Natural killer cell treated with Interleukin-12 subunit alpha and Interleukin-12 subunit beta and Interleukin-15 and Interleukin-18, amount 100 ng/mL, for 72 hours (primary cell): ENCODE data around the gene ATP11C. TPM values are rescaled to one million over a fixed set of nuclear protein-coding genes. Genes with fewer than 3 reads are reported as not detected.

Source experiments
- ATAC-seq, 2 donors: fragments of 150-1000 bp; cut with Tn5 transposase in 1 of 2; sonication (Bioruptor Pico), chemical (Tn5 transposase) in 1 of 2; 2 replicates each; pipeline ENCODE4 v1.10.0; 2021
- DNase-seq: peaks from one replicate; pipeline ENCODE4 v3.0.0; 2022; ENCODE audit warnings: low spot score
- H3K27ac Mint-ChIP-seq, 2 donors: 1 replicate in 1 of 2; 2 replicates in 1 of 2; pipeline ENCODE4 v1.8.0; 2022; ENCODE audit warnings: mixed read lengths in 2 of 2, mild to moderate bottlenecking in 1 of 2, moderate library complexity in 1 of 2
- H3K27me3 Mint-ChIP-seq, 2 donors: 1 replicate in 1 of 2; 2 replicates in 1 of 2; pipeline ENCODE4 v1.8.0; 2022; ENCODE audit warnings: mixed read lengths in 2 of 2
- H3K36me3 Mint-ChIP-seq: one replicate; pipeline ENCODE4 v1.8.0; 2022; ENCODE audit warnings: mixed read lengths
- H3K4me1 Mint-ChIP-seq, 2 donors: 1 replicate in 1 of 2; 2 replicates in 1 of 2; pipeline ENCODE4 v1.8.0; 2022; ENCODE audit warnings: low read depth in 2 of 2, mixed read lengths in 2 of 2, mild to moderate bottlenecking in 1 of 2
- H3K4me3 Mint-ChIP-seq: one replicate; pipeline ENCODE4 v1.8.0; 2022; ENCODE audit warnings: mixed read lengths
- H3K9me3 Mint-ChIP-seq: 2 replicates; pipeline ENCODE4 v1.8.0; 2022; ENCODE audit warnings: mixed read lengths
- total RNA-seq, 2 donors: library from RNA; stranded (reverse); gene quantifications; one replicate each; pipeline ENCODE4 v1.2.3, GENCODE V29; 2022

The ATP11C gene
- total RNA-seq, 2 donors from 2014 or later, result 17.8 to 20.4 TPM

DNA sequence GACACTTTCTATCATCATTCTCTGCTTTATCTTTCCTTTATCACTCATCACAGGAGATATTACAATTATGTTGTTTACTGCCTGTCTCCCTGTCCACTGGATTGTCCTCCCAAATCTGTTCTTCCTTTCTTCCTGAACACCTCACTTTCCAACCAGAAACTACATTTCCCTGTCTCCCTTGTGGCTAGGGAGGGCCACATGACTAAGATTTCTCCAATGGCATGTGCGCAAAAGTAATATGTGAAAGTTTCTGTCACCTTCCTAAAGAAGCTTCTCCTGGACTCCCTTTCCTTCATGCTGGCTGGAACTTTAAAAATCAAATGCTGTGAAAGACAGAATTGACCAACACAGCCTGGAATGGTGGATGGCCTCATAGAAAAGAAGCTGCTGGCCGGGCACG lies 25.8 kb downstream of the ATP11C start:
- no peak for DNase-seq
- ATAC-seq, result no peak
- no peak overlapping the region for H3K27ac Mint-ChIP-seq
- no peak overlapping the region for H3K4me3 Mint-ChIP-seq
- no peaks in the 10 kb centered on the region for H3K27me3 Mint-ChIP-seq
- no peaks in the 10 kb centered on the region for H3K36me3 Mint-ChIP-seq
- peaks cover 9 to 20% of the 10 kb centered on the region in 2 donors for H3K4me1 Mint-ChIP-seq
- H3K9me3 Mint-ChIP-seq, result no peaks in the 10 kb centered on the region

- no peaks in the 10 kb centered on the region for H3K9me3 Mint-ChIP-seq
- peaks cover 9 to 20% of the 10 kb centered on the region in 2 donors for H3K4me1 Mint-ChIP-seq
- no peaks in the 10 kb centered on the region for H3K27me3 Mint-ChIP-seq
- H3K27ac Mint-ChIP-seq, result no peak overlapping the region
- no peaks in the 10 kb centered on the region for H3K36me3 Mint-ChIP-seq
- ATAC-seq (no peak), DNase-seq (no peak)
- H3K4me3 Mint-ChIP-seq, result no peak overlapping the region
Observed at GRCh38 chrX:139905743-139906142, 27.1 kb downstream of the ATP11C start.

GRCh38 chrX:139905051-139905450 lies 27.8 kb downstream of the ATP11C start:
- peaks cover 9 to 20% of the 10 kb centered on the region in 2 donors for H3K4me1 Mint-ChIP-seq
- no peaks in the 10 kb centered on the region for H3K9me3 Mint-ChIP-seq
- no peaks in the 10 kb centered on the region for H3K27me3 Mint-ChIP-seq
- H3K4me3 Mint-ChIP-seq, result no peak overlapping the region
- no peak for ATAC-seq
- H3K36me3 Mint-ChIP-seq, result no peaks in the 10 kb centered on the region
- no peak for DNase-seq
- H3K27ac Mint-ChIP-seq, result no peak overlapping the region

DNA sequence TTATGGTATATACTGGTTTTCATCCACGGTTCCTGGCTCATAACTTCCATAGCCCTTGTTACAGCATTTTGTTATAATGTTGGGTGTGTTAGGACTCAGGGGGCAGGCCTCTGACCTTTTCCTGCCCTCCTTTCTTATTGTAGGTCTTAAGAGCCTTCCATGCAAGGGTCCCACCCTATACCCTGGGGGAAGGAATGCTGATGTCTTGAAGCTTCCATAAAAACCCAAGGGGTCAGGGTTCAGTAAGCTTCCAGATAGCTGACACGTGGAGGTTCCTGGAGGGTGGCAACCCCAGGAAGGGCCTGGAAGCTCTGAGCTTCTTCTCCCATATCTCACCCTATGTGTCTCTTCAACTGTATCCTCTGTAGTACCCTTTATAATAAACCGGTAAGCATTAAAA lies 29.6 kb downstream of the ATP11C start:
- DNase-seq (no peak), ATAC-seq (no peak)
- Mint-ChIP-seq H3K9me3 (no peaks in the 10 kb centered on the region), H3K4me1 (peaks cover 5 to 9% of the 10 kb centered on the region in 2 donors), H3K36me3 (no peaks in the 10 kb centered on the region), H3K4me3 (no peak overlapping the region), H3K27me3 (no peaks in the 10 kb centered on the region), H3K27ac (no peak overlapping the region)

DNA sequence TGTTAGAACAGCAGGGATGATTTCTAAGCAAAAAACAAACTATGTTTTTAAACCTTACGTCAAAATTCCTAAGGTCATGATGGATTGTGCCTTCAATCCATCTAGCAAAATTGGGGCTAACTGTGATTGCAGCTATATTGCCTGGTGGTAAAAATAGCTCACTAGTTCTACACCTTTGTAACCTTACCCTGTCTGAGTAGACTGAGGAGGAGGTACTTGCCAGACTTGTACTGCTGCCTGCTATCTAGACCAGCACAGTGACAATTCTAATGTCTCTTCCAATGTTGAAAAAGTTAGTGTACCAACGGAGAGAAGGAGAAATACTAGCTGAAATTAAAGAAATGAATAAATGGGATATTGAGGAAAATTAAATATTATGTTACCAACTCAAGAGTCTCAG lies 30.3 kb downstream of the ATP11C start:
- no peaks in the 10 kb centered on the region for H3K27me3 Mint-ChIP-seq
- H3K4me3 Mint-ChIP-seq, result no peak overlapping the region
- H3K9me3 Mint-ChIP-seq, result no peaks in the 10 kb centered on the region
- peaks cover 5% of the 10 kb centered on the region in 2 donors for H3K4me1 Mint-ChIP-seq
- no peaks in the 10 kb centered on the region for H3K36me3 Mint-ChIP-seq
- no peak overlapping the region for H3K27ac Mint-ChIP-seq
- ATAC-seq (no peak), DNase-seq (no peak)

GRCh38 chrX:139898334-139898733 lies 34.5 kb downstream of the ATP11C start:
- Mint-ChIP-seq H3K4me1 (peaks cover 0 to 2% of the 10 kb centered on the region in 2 donors), H3K9me3 (no peaks in the 10 kb centered on the region)

DNA sequence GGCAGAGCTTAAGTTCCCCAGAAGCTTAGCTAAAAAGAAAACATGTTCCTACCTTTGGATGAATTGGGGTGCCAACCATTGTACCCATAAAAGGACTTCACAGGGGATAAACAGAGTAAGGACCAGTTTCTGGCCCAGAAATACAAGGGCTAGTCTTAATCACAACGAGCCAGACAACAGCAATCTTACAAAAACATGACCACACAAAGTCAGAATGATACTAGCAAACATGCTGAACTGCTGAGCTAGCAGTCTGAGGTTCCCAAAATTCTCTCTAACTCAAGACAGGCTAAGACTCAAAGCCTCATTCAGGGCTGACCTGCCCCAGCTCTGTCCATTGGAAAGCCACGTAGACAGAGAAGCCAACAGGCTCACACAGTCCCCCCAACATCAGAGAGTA lies 40.3 kb downstream of the ATP11C start:
- no peak for DNase-seq
- ATAC-seq, result no peak
- peaks cover 15 to 21% of the 10 kb centered on the region in 2 donors for H3K4me1 Mint-ChIP-seq
- H3K4me3 Mint-ChIP-seq, result no peak overlapping the region
- no peaks in the 10 kb centered on the region for H3K27me3 Mint-ChIP-seq
- H3K9me3 Mint-ChIP-seq, result no peaks in the 10 kb centered on the region
- no peaks in the 10 kb centered on the region for H3K36me3 Mint-ChIP-seq
- H3K27ac Mint-ChIP-seq, result no peak overlapping the region

More at GRCh38 chrX:139898334-139898733, 34.5 kb downstream of the ATP11C start:
- no peak for DNase-seq
- no peak for ATAC-seq
- Mint-ChIP-seq H3K36me3 (no peaks in the 10 kb centered on the region), H3K4me3 (no peak overlapping the region), H3K27ac (no peak overlapping the region), H3K27me3 (no peaks in the 10 kb centered on the region)

- H3K36me3 Mint-ChIP-seq, result no peaks in the 10 kb centered on the region
- no peak overlapping the region for H3K27ac Mint-ChIP-seq
- no peak for ATAC-seq
- no peaks in the 10 kb centered on the region for H3K27me3 Mint-ChIP-seq
- DNase-seq, result no peak
- H3K4me3 Mint-ChIP-seq, result peak overlapping the region; percentile 13
- H3K4me1 Mint-ChIP-seq, result peaks cover 15 to 21% of the 10 kb centered on the region in 2 donors
- H3K9me3 Mint-ChIP-seq, result no peaks in the 10 kb centered on the region
Observed at GRCh38 chrX:139890991-139891700, 41.7 kb downstream of the ATP11C start.

GRCh38 chrX:139889760-139890159 lies 43.1 kb downstream of the ATP11C start:
- Mint-ChIP-seq H3K27ac (no peak overlapping the region), H3K27me3 (no peaks in the 10 kb centered on the region), H3K4me3 (no peak overlapping the region), H3K9me3 (no peaks in the 10 kb centered on the region), H3K4me1 (peaks cover 18 to 21% of the 10 kb centered on the region in 2 donors), H3K36me3 (no peaks in the 10 kb centered on the region)
- DNase-seq (no peak), ATAC-seq (no peak)

DNA sequence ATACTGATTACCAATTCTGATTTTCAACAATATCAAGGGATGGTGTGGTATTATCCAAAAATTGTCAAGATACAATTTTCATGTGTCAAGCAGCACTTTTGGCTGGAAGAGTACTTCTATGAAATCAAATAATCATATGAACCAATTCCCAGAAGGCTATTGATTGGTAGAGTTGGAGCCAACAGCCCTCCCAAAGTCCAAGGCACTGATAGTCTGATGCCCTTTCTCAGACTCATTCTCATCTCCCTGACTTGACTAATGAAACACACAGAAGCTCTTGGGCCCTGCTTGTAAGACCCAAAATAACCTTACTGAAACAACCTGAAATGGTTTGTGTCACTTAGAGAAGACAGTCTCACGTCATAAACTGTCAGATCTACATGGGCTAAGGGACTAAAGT lies 48.9 kb downstream of the ATP11C start:
- no peak for ATAC-seq
- no peaks in the 10 kb centered on the region for H3K27me3 Mint-ChIP-seq
- H3K4me1 Mint-ChIP-seq, result peaks cover 9 to 11% of the 10 kb centered on the region in 2 donors
- no peaks in the 10 kb centered on the region for H3K36me3 Mint-ChIP-seq
- no peak overlapping the region for H3K27ac Mint-ChIP-seq
- no peak overlapping the region for H3K4me3 Mint-ChIP-seq
- H3K9me3 Mint-ChIP-seq, result no peaks in the 10 kb centered on the region
- no peak for DNase-seq

DNA sequence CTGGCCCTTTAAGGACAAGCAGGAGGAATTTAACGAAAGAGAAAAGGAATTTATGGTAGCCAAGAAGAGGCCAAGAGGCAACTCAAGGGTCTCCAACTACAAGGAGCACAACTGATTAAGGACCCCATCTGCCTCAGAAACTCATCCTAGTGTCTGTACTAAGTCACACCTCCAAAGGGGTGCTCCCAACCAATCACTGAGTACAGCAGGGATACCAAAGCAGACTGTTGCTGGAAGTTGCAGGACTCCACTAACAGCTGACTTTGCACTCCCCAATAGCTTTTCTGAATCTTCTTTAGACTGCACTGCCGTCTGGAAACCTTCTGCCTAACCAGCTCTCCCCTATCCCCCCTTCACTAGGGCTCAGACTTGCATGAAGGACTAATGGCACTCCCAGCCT lies 50.6 kb downstream of the ATP11C start:
- H3K4me1 Mint-ChIP-seq, result peaks cover 13 to 21% of the 10 kb centered on the region in 2 donors
- no peak overlapping the region for H3K27ac Mint-ChIP-seq
- no peak overlapping the region for H3K4me3 Mint-ChIP-seq

DNA sequence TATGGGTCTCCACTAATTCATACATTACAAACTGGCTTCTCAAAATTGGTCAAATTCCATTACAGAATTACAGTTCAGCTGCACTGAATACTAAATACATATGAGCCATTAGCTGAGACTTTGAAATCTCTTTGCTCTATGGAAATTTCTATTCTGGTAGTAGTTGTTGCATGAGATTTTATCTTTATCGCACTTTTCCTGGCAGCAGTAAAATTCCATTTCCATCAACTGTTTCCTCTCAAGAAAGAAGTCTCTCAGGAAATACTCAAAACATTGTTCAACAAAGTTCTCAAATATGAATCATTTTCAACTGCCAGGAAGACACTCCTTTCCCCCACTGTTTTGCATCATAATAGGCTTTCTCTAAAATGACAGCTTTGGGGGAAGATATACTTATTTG lies 51.3 kb downstream of the ATP11C start:
- no peak for ATAC-seq
- no peaks in the 10 kb centered on the region for H3K36me3 Mint-ChIP-seq
- H3K27ac Mint-ChIP-seq, result no peak overlapping the region
- H3K4me1 Mint-ChIP-seq, result peaks cover 15 to 25% of the 10 kb centered on the region in 2 donors
- no peaks in the 10 kb centered on the region for H3K9me3 Mint-ChIP-seq
- no peak overlapping the region for H3K4me3 Mint-ChIP-seq
- no peak for DNase-seq
- no peaks in the 10 kb centered on the region for H3K27me3 Mint-ChIP-seq

More for the DNA sequence above, 50.6 kb downstream of the ATP11C start:
- ATAC-seq, result no peak
- DNase-seq, result no peak
- Mint-ChIP-seq H3K9me3 (no peaks in the 10 kb centered on the region), H3K27me3 (no peaks in the 10 kb centered on the region), H3K36me3 (no peaks in the 10 kb centered on the region)

- no peak for DNase-seq
- H3K36me3 Mint-ChIP-seq, result no peaks in the 10 kb centered on the region
- peaks cover 15 to 25% of the 10 kb centered on the region in 2 donors for H3K4me1 Mint-ChIP-seq
- H3K27ac Mint-ChIP-seq, result no peak overlapping the region
- H3K4me3 Mint-ChIP-seq, result no peak overlapping the region
- ATAC-seq, result no peak
- H3K9me3 Mint-ChIP-seq, result no peaks in the 10 kb centered on the region
- no peaks in the 10 kb centered on the region for H3K27me3 Mint-ChIP-seq
Observed at GRCh38 chrX:139881130-139881529, 51.7 kb downstream of the ATP11C start.

DNA sequence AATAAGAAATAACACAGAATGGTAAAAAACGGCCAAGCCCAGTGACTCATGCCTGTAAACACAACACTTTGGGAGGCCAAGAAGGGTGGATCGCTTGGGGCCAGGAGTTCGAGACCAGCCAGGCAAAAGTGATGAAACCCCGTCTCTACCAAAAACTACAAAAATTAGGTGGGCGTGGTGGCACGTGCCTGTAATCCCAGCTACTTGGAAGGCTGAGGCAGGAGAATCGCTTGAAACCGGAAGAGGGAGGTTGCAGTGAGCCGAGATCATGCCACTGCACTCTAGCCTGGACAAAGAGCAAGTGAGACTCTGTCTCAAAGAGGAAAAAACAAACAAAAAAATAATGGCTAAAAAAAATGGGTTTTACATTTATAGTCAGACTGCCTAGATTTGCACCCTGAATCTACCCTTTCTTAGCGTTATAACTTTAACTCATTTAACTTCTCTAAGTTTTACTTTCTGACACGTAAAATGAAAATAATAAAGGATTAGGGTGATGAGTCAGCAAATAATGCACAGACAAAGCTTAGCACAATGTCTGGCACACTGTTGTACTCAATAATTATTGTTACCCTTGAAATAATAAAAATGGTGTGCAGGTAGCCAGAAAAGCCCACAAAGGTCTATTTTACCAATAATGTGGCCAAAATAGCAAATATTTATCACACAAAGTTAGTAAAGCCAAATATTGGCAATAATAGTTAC lies 55.0 kb downstream of the ATP11C start:
- Mint-ChIP-seq H3K36me3 (no peaks in the 10 kb centered on the region), H3K27me3 (no peaks in the 10 kb centered on the region), H3K9me3 (no peaks in the 10 kb centered on the region), H3K4me3 (no peak overlapping the region), H3K4me1 (peaks cover 12 to 25% of the 10 kb centered on the region in 2 donors), H3K27ac (no peak overlapping the region)
- no peak for ATAC-seq
- no peak for DNase-seq
